NCI-H187 (cell line): ENCODE measurements around the gene AKR1C2.
"Not testable (repeated sequence)": the region's sequence is repeated elsewhere in the genome, so short reads cannot be mapped to it uniquely, and the experiment has no call there.

Experiments used
- DNase-seq, 2 experiments: peaks; one replicate each; lab custom pipeline; 2025; lab: John Stamatoyannopoulos, UW

Gene AKR1C2

GRCh38 chr10:4988000-4988641, 15.5 kb downstream of the AKR1C2 start:
- DNase-seq = not testable (repeated sequence)

- DNase-seq = no peak
These were observed 18.6 kb downstream of the AKR1C2 start for GRCh38 chr10:4984971-4985594.

DNA sequence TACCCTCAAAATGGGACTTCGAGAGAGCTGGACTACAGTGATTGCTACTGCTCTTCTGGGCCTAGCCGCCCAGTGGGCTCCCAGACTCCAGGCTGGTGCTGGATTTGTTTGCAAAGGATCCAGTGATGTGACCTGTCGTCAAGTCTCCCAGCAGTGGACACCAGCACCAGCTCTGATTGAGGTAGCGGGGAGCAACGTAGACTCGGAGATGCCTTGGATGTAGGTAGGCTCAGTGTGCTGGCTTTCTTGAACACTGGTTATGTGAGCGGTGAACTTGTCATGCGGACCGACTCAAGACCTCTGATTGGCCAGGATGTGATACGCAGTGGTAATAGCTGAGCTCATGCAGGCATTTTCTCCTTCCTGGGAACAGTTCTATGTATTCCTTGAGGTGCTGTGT, 19.4 kb downstream of the AKR1C2 start:
- DNase-seq = no peak

DNA sequence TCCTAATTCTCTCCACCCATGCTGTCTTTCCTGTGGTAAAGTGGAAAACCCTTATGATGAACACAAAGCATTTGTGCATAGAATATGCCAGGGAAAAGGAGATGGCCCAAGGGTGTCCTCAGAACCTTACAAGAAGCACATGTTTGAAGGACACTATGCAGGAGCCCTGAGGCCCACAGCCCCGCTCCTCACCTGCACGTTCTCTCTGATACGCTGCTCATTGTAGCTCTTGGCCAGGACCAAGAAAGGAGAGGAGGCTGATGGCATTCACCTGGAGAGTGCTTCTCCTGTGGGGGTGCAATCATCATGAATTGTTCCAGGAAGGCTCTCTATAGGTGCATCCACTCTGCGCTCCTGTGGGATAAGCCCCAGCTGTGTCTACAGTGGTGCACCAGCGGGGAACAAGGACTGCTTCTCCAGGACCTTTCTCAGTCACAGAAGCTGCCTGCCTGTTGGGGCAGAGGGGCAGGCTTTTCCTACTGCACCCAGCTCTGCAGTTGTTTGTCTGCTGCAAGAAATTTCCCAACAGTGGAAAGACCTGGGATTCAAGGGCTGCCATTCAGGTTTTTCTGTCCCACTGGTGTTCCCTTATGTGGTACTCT, 19.9 kb downstream of the AKR1C2 start:
- DNase-seq = no peak

GRCh38 chr10:4982764-4983226, 20.9 kb downstream of the AKR1C2 start:
- DNase-seq = no peak

- no peak for DNase-seq
These were observed 21.8 kb downstream of the AKR1C2 start for GRCh38 chr10:4981722-4982471.

- DNase-seq = no peak
These were observed 22.9 kb downstream of the AKR1C2 start for GRCh38 chr10:4980793-4981192.

- no peak for DNase-seq
These were observed 24.8 kb downstream of the AKR1C2 start for GRCh38 chr10:4978870-4979269.

DNA sequence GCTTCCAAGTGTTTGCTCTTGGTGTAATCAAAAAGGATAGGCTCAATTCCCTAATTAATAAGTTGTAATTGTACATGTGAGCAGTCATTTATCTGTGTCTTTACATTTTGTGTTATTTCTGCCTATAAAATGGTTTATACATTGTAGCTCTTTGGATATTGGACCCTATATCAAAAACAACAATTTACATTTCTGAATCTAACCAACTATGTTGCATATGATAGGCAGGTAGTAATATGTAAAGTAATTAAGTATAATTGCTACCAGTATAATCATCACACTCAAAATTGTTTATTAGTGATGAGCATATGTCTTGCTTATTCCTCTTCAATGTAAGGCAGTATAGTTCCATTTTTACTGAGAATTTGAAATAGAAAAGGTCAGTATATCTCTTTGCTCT, 26.6 kb downstream of the AKR1C2 start:
- no peak for DNase-seq

DNA sequence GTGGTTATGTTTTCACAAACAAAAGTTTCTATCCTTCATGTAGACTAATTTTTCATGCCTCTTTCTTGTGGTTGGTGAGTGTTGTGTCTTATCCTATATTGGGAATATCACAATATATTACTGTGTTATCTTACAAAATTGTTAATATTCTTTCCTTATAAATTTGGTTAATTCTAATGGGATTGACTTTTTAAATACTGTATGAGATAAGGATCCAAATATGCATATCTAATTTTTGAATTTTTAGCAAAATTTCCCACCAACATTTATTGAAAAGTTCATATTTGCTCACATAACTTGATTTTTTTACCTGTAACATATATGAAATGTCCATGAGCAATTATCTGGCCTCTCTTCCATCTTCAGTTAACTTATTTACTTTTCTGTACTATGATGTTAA, 29.3 kb downstream of the AKR1C2 start:
- DNase-seq = not testable (repeated sequence)

- not testable (repeated sequence) for DNase-seq
These were observed 30.4 kb downstream of the AKR1C2 start for GRCh38 chr10:4973294-4973693.

GRCh38 chr10:4972369-4973142, 31.1 kb downstream of the AKR1C2 start:
- DNase-seq = not testable (repeated sequence)

DNA sequence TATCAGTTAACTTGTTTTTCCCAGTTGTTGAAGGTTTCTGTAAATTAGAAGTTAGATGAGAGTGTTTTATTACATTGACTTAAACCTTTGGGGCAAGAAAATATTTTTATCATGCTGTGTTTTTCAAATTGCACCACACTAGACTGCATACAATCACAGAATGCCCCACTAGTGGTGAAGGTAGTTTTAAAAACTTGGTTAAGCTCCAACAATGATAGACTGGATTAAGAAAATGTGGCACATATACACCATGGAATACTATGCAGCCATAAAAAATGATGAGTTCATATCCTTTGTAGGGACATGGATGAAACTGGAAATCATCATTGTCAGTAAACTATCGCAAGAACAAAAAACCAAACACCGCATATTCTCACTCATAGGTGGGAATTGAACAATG, 33.3 kb downstream of the AKR1C2 start:
- not testable (repeated sequence) for DNase-seq

- not testable (repeated sequence) for DNase-seq
These were observed 34.4 kb downstream of the AKR1C2 start for GRCh38 chr10:4969289-4969688.

DNA sequence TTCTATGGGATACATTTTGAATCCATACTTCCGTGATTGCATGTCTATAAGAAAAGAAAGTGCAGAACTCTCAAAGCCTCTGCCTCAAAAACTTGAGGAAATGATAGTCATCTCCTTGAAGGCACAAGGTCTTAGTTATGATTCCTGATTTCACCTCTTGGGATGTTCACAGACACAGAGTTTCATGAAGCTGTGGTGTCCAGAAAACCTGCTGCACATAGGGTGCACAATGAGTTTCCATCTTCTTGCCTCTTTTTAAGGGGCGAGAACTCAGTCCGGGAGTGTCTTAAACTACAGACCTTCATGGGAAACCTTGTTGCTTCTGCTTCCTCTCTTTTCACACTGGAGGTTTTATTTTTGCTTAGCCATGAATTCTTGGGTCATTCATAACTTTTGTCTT, 36.5 kb downstream of the AKR1C2 start:
- not testable (repeated sequence) for DNase-seq

GRCh38 chr10:4965763-4966162, 37.9 kb downstream of the AKR1C2 start:
- not testable (repeated sequence) for DNase-seq

DNA sequence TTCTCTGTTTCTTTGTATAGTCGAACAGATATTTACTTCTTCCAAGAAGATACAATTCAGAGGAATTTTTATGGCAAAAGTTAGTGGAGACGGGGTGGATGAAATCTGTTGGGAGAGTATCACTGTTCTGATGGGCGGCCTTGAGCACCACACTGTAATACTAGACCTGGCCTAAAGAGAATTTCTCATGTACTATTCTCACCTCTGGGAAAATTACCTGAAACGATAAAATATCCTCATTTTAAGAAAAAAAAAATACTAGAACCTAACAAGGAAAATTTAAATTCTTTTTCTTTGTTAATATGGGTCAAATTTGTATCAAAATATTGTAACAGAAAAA, 39.9 kb downstream of the AKR1C2 start:
- not testable (repeated sequence) for DNase-seq

DNA sequence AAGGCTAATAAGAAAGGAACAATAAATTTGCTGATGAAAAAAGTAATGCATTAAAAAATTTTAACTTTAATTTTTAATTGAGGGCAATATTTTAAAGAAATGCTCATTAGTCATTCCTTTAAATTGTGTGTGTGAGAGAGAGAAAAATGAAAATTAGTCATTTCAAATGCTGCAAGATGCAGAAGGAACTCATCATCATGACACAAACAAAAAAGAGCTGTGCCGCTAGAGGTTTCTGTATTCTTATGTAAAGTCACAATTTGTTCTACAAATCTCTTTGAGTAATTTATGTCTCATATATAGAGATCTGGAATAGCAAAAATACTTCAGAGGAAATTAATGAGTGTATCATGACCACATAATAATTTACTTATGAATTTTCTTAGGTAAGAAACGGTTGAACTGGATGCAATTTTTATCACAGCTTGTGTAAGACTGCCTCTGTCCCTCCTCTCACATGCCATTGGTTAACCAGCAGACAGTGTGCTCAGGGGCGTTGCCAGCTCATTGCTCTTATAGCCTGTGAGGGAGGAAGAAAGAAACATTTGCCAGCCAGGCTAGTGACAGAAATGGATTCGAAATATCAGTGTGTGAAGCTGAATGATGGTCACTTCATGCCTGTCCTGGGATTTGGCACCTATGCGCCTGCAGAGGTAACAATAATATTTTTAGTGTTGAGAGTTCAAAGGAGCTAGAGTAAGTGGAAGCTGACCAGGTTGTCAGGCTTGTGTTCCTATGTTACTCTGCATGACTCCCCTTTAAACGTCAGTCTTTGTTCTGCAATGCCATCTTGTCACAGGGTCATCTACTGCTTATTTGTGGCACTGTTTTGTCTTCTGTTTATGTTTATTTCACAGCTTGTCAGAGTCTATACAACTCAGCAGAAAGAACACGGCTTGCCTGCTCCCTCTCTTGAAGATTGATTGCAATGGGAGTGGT, 40.5 kb downstream of the AKR1C2 start, which contains the start of gene AKR1C1:
Gene AKR1C1, plus strand, starts transcription at position 540 of the 939 bp plus-strand sequence. Its CDS starts 30 bp downstream, at position 570.
- DNase-seq = not testable (repeated sequence)

GRCh38 chr10:4962308-4962707, 41.3 kb downstream of the AKR1C2 start:
- DNase-seq = not testable (repeated sequence)

DNA sequence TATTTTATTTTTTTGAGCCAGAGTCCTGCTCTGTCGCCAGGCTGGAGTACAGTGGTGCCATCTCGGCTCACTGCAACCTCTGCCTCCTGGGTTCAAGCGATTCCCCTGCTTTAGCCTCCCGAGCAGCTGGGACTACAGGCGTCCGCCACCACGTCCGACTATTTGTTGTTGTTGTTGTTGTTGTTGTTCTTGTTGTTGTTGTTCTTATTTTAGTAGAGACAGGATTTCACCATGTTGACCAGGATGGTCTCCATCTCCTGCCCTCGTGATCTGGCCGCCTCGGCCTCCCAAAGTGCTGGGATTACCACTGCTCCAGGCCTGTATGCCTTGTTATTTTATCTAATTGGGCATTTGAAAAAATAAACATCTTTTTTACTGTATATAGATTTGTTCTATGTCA, 42.1 kb downstream of the AKR1C2 start:
- not testable (repeated sequence) for DNase-seq
